NCI-H1092 treated with DMSO at 0.1 percent for 48 hours (cell line): ENCODE results near the gene TREML4.

Source experiments
- DNase-seq: peaks from one replicate; lab custom pipeline; 2025; lab: John Stamatoyannopoulos, UW

The TREML4 gene

DNA sequence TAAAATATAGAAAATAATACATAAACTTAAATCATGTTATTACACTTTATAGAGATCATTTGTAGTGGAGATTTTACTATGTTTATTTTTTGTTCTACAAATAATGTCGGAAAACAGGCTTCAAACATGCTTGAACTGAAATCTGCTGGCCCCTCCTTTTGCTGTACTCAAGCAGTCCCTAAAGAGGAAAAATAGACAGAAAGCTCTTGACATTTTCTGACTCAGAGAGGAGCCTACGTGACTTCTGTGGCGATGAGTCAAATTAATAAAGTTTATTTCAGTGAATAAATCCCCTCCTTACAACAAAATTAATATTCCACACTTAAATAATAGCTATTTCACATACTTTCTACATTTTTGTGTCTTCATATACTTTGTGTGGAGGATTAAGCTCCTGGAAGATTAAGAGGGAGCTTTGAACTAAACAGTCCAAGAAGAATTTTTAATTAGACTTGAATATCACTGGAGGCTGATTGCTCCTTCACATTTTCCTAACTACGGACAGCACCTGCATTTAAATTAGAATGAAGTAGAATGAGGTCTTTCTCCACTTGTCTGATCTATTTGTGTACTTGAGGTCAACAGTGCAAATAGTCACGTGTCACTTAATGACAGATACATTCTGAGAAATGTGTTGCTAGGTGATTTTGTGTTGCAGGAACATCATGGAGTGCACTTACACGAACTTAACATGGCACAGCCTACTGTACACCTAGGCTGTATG is 60.0 kb downstream of the TREML4 start:
- DNase-seq: peak; percentile 92
